GM21737 (cell line): ENCODE data around the gene SEL1L2.

ENCODE experiments used
- ATAC-seq: cut with Tn5 transposase; IDR thresholded peaks from one replicate; pipeline ENCODE4 v1.9.1; 2021; ENCODE audit warnings: mild to moderate bottlenecking, moderate library complexity; ENCODE audit not compliant: unreplicated experiment

Gene SEL1L2

GRCh38 chr20:13873831-13874230 is 116.6 kb downstream of the SEL1L2 start:
- no peak for ATAC-seq

GRCh38 chr20:13870170-13870748 is 120.2 kb downstream of the SEL1L2 start:
- ATAC-seq, result no peak

- no peak for ATAC-seq
Measured at GRCh38 chr20:13868331-13868730, 122.1 kb downstream of the SEL1L2 start.

GRCh38 chr20:13865791-13866351 is 124.5 kb downstream of the SEL1L2 start:
- ATAC-seq, result no peak

GRCh38 chr20:13865156-13865555 is 125.3 kb downstream of the SEL1L2 start:
- ATAC-seq, result no peak

GRCh38 chr20:13863244-13863643 is 127.2 kb downstream of the SEL1L2 start:
- no peak for ATAC-seq

- ATAC-seq, result no peak
Measured at GRCh38 chr20:13862245-13862644, 128.2 kb downstream of the SEL1L2 start.

GRCh38 chr20:13858871-13859270 is 131.5 kb downstream of the SEL1L2 start:
- no peak for ATAC-seq

- no peak for ATAC-seq
Measured at GRCh38 chr20:13858439-13858838, 132.0 kb downstream of the SEL1L2 start.

GRCh38 chr20:13857961-13858360 is 132.5 kb downstream of the SEL1L2 start:
- ATAC-seq, result no peak

- ATAC-seq, result no peak
Measured at GRCh38 chr20:13857304-13857703, 133.1 kb downstream of the SEL1L2 start.

GRCh38 chr20:13856354-13856753 is 134.1 kb downstream of the SEL1L2 start:
- no peak for ATAC-seq

- ATAC-seq, result no peak
Measured at GRCh38 chr20:13855613-13856012, 134.8 kb downstream of the SEL1L2 start.

- no peak for ATAC-seq
Measured at GRCh38 chr20:13852306-13852705, 138.1 kb downstream of the SEL1L2 start.

GRCh38 chr20:13851279-13851678 is 139.1 kb downstream of the SEL1L2 start:
- no peak for ATAC-seq

- ATAC-seq, result no peak
Measured at GRCh38 chr20:13844296-13844695, 146.1 kb downstream of the SEL1L2 start.

- ATAC-seq, result no peak
Measured at GRCh38 chr20:13841206-13841605, 149.2 kb downstream of the SEL1L2 start.

- ATAC-seq, result no peak
Measured at GRCh38 chr20:13840093-13840465, 150.3 kb downstream of the SEL1L2 start.

GRCh38 chr20:13839421-13840092 is 150.9 kb downstream of the SEL1L2 start:
- no peak for ATAC-seq

- ATAC-seq, result no peak
Measured at GRCh38 chr20:13838664-13839063, 151.8 kb downstream of the SEL1L2 start.

GRCh38 chr20:13831476-13831875 is 158.9 kb downstream of the SEL1L2 start:
- ATAC-seq, result no peak

GRCh38 chr20:13825465-13825864 is 164.9 kb downstream of the SEL1L2 start:
- ATAC-seq, result no peak

- no peak for ATAC-seq
Measured at GRCh38 chr20:13824459-13824858, 166.0 kb downstream of the SEL1L2 start.
